A673 (cell line): ENCODE data around the gene CERK. TPM values are rescaled to one million over a fixed set of nuclear protein-coding genes. Genes with fewer than 3 reads are reported as not detected.

Source experiments
- BruUV-seq: library from RNA; stranded (reverse); fragments of 400-500 nt; replicated peaks from 2 replicates; lab custom pipeline; 2021; lab: Mats Ljungman, UMichigan
- CTCF ChIA-PET: fragments of 300-600 bp; sonication (Branson Sonifier 250); formaldehyde crosslinking; loops from one replicate; lab custom pipeline; 2022; ENCODE audit warnings: antibody characterized with exemption; lab: Charles Lee
- POLR2A ChIA-PET: fragments of 300-600 bp; sonication (Branson Sonifier 250); formaldehyde crosslinking; loops from one replicate; lab custom pipeline; 2022; ENCODE audit warnings: antibody characterized with exemption; ENCODE audit not compliant: low non-redundant PET; lab: Charles Lee
- DNase-seq: peaks from one replicate; pipeline ENCODE4 v3.0.0-alpha.2; 2015; ENCODE audit warnings: low spot score
- H3K27ac ChIP-seq: fragments of 200-600 bp; sonication (generic); 2 replicates; pipeline ENCODE4 v1.5.1; 2016; ENCODE audit warnings: mixed run types, low read depth, mild to moderate bottlenecking, mixed read lengths, antibody characterized with exemption, low read length; ENCODE audit not compliant: poor library complexity, severe bottlenecking
- H3K27me3 ChIP-seq: fragments of 200-600 bp; sonication (generic); replicated peaks from 2 replicates; pipeline ENCODE4 v1.6.1; 2017; ENCODE audit warnings: mixed run types, low read depth, mild to moderate bottlenecking, mixed read lengths, antibody characterized with exemption, low read length; ENCODE audit not compliant: insufficient read depth, poor library complexity
- H3K36me3 ChIP-seq: fragments of 200-600 bp; sonication (generic); 2 replicates; pipeline ENCODE4 v1.6.1; 2016; ENCODE audit warnings: mixed run types, mild to moderate bottlenecking, mixed read lengths, antibody characterized with exemption, low read length; ENCODE audit not compliant: insufficient read depth, poor library complexity, severe bottlenecking
- H3K4me1 ChIP-seq: fragments of 200-600 bp; sonication (generic); 2 replicates; pipeline ENCODE4 v1.6.1; 2017; ENCODE audit warnings: mixed run types, mild to moderate bottlenecking, mixed read lengths, antibody characterized with exemption, low read length; ENCODE audit not compliant: insufficient read depth, poor library complexity, severe bottlenecking
- H3K4me3 ChIP-seq: fragments of 200-600 bp; sonication (generic); 2 replicates; pipeline ENCODE4 v1.5.1; 2016; ENCODE audit warnings: low read depth, mixed run types, mild to moderate bottlenecking, mixed read lengths, low read length; ENCODE audit not compliant: poor library complexity, severe bottlenecking
- H3K9me3 ChIP-seq: fragments of 200-600 bp; sonication (generic); 2 replicates; pipeline ENCODE4 v1.6.1; 2016; ENCODE audit warnings: mixed run types, low read depth, mild to moderate bottlenecking, mixed read lengths, antibody characterized with exemption, low read length; ENCODE audit not compliant: poor library complexity, severe bottlenecking
- EZH2 ChIP-seq: fragments of 200-600 bp; sonication (generic); IDR thresholded peaks from 2 replicates; pipeline ENCODE4 v1.6.1; 2017; ENCODE audit warnings: borderline replicate concordance, low read depth, mild to moderate bottlenecking, mixed read lengths, antibody characterized with exemption, low read length; ENCODE audit not compliant: poor library complexity, severe bottlenecking
- intact Hi-C: fragments of 100-400 bp; cut with micrococcal nuclease; formaldehyde crosslinking; loops from one replicate; pipeline ENCODE4 v1.10.0; 2022; ENCODE audit not compliant: unreplicated experiment
- total RNA-seq: library from RNA; stranded (reverse); gene quantifications from 2 replicates; pipeline ENCODE4 v1.2.3, GENCODE V29; 2021
- TF ChIP-seq, protein P1 (sequence below): fragments of 300-800, 200-600 bp; sonication (generic); conservative IDR thresholded peaks from 2 replicates; pipeline ENCODE4 v1.5.1; 2017; ENCODE audit warnings: low read depth, mild to moderate bottlenecking, antibody characterized with exemption, low read length, moderate library complexity, mixed read lengths

Gene CERK
- total RNA-seq, 1 experiment from 2014 or later: 58.8 TPM

- Histone ChIP-seq H3K36me3 (no peaks in the 10 kb centered on the region), H3K4me3 (no peak overlapping the region), H3K9me3 (no peaks in the 10 kb centered on the region), H3K4me1 (peaks cover 15% of the 10 kb centered on the region), H3K27me3 (no peaks in the 10 kb centered on the region), H3K27ac (no peak overlapping the region)
- intact Hi-C loops: loop anchor here (10.0 kb wide), 1 partner anchor 112 kb away; no protein-coding TSS in a partner anchor
- BruUV-seq: no TSS peak
- ChIA-PET POLR2A (no interaction called here), CTCF (no interaction called here)
- TF ChIP-seq, protein P1, sequence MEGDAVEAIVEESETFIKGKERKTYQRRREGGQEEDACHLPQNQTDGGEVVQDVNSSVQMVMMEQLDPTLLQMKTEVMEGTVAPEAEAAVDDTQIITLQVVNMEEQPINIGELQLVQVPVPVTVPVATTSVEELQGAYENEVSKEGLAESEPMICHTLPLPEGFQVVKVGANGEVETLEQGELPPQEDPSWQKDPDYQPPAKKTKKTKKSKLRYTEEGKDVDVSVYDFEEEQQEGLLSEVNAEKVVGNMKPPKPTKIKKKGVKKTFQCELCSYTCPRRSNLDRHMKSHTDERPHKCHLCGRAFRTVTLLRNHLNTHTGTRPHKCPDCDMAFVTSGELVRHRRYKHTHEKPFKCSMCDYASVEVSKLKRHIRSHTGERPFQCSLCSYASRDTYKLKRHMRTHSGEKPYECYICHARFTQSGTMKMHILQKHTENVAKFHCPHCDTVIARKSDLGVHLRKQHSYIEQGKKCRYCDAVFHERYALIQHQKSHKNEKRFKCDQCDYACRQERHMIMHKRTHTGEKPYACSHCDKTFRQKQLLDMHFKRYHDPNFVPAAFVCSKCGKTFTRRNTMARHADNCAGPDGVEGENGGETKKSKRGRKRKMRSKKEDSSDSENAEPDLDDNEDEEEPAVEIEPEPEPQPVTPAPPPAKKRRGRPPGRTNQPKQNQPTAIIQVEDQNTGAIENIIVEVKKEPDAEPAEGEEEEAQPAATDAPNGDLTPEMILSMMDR: no peak
- TF ChIP-seq EZH2: no peak
- no peak for DNase-seq
These were observed 61.2 kb downstream of the CERK start for GRCh38 chr22:46676881-46677280.

GRCh38 chr22:46676479-46676878 lies 61.6 kb downstream of the CERK start:
- peaks cover 15% of the 10 kb centered on the region for H3K4me1 ChIP-seq
- BruUV-seq: no TSS peak
- ChIA-PET CTCF (no interaction called here), POLR2A (no interaction called here)
- no peaks in the 10 kb centered on the region for H3K27me3 ChIP-seq
- no peaks in the 10 kb centered on the region for H3K9me3 ChIP-seq
- intact Hi-C loops: loop anchor here (10.0 kb wide), 1 partner anchor 112 kb away; no protein-coding TSS in a partner anchor
- H3K27ac ChIP-seq: no peak overlapping the region
- no peak for TF ChIP-seq EZH2
- TF ChIP-seq, protein P1: no peak
- no peak overlapping the region for H3K4me3 ChIP-seq
- DNase-seq: no peak
- H3K36me3 ChIP-seq: no peaks in the 10 kb centered on the region

- no peaks in the 10 kb centered on the region for H3K36me3 ChIP-seq
- CTCF ChIA-PET: no interaction called here
- no peak overlapping the region for H3K27ac ChIP-seq
- BruUV-seq: no TSS peak
- DNase-seq: no peak
- intact Hi-C loops: loop anchor here (10.0 kb wide), 1 partner anchor 111 kb away; no protein-coding TSS in a partner anchor
- POLR2A ChIA-PET: no interaction called here
- H3K4me1 ChIP-seq: peaks cover 15% of the 10 kb centered on the region
- no peaks in the 10 kb centered on the region for H3K9me3 ChIP-seq
- H3K27me3 ChIP-seq: no peaks in the 10 kb centered on the region
- H3K4me3 ChIP-seq: no peak overlapping the region
- TF ChIP-seq, protein P1: no peak
- TF ChIP-seq EZH2: no peak
These were observed 62.1 kb downstream of the CERK start for GRCh38 chr22:46675938-46676337.
